Measurements from ENCODE around the gene LSG1.
"Not testable (repeated sequence)": the region's sequence is repeated elsewhere in the genome, so short reads cannot be mapped to it uniquely, and the experiment has no call there.

LSG1 gene

GRCh38 chr3:194612221-194612620 is 59.8 kb downstream of the LSG1 start:
- no peaks in the 10 kb centered on the region for H3K27me3 ChIP-seq (ENCODE audit: low read depth, low read length)
- no peak overlapping the region for H3K27ac ChIP-seq (ENCODE audit: low read length)
- H3K36me3 ChIP-seq (ENCODE audit: control insufficient read depth in 1 of 2, insufficient read depth in 2 of 2, low read length in 2 of 2) = peaks cover 0 to 5% of the 10 kb centered on the region in 2 donors
- H3K9me3 ChIP-seq (ENCODE audit: control insufficient read depth in 1 of 2, low read length in 2 of 2) = no peaks in the 10 kb centered on the region
- H3K4me3 ChIP-seq (ENCODE audit: low read depth in 1 of 2, low read length in 2 of 2) = no peak overlapping the region
- H3K4me1 ChIP-seq (ENCODE audit: control insufficient read depth in 1 of 2, insufficient read depth in 2 of 2, low read length in 2 of 2) = no peaks in the 10 kb centered on the region

GRCh38 chr3:194610689-194611088 is 61.3 kb downstream of the LSG1 start:
- no peaks in the 10 kb centered on the region for H3K27me3 ChIP-seq (ENCODE audit: low read depth, low read length)
- no peaks in the 10 kb centered on the region for H3K4me1 ChIP-seq (ENCODE audit: control insufficient read depth in 1 of 2, insufficient read depth in 2 of 2, low read length in 2 of 2)
- no peak overlapping the region for H3K27ac ChIP-seq (ENCODE audit: low read length)
- no peaks in the 10 kb centered on the region for H3K9me3 ChIP-seq (ENCODE audit: control insufficient read depth in 1 of 2, low read length in 2 of 2)
- H3K36me3 ChIP-seq (ENCODE audit: control insufficient read depth in 1 of 2, insufficient read depth in 2 of 2, low read length in 2 of 2) = peaks cover 0 to 5% of the 10 kb centered on the region in 2 donors
- no peak overlapping the region for H3K4me3 ChIP-seq (ENCODE audit: low read depth in 1 of 2, low read length in 2 of 2)

DNA sequence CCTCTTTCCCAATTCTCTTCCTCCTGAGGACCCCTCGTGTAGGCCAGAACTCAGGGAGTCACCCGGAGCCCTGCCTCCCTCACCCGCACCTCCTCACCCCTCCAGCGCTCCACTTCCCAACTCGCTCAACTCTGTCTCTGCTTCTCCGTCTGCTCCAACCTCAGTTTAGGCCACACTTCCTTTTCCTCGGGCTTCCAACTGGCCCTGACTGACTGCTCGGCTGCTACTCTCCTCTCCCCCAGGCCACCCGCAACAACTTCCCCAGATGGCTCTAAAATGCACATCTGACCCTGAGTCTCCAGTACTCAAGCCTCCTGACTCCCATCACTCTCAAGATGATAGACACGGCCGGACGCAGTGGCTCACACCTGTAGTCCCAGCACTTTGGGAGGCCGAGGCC is 62.4 kb downstream of the LSG1 start:
- Histone ChIP-seq H3K36me3 (ENCODE audit: control insufficient read depth in 1 of 2, insufficient read depth in 2 of 2, low read length in 2 of 2) (peaks cover 0 to 5% of the 10 kb centered on the region in 2 donors), H3K4me3 (ENCODE audit: low read depth in 1 of 2, low read length in 2 of 2) (no peak overlapping the region), H3K4me1 (ENCODE audit: control insufficient read depth in 1 of 2, insufficient read depth in 2 of 2, low read length in 2 of 2) (no peaks in the 10 kb centered on the region), H3K27ac (ENCODE audit: low read length) (no peak overlapping the region), H3K9me3 (ENCODE audit: control insufficient read depth in 1 of 2, low read length in 2 of 2) (no peaks in the 10 kb centered on the region), H3K27me3 (ENCODE audit: low read depth, low read length) (no peaks in the 10 kb centered on the region)

- Histone ChIP-seq H3K4me3 (ENCODE audit: low read depth in 1 of 2, low read length in 2 of 2) (no peak overlapping the region), H3K27me3 (ENCODE audit: low read depth, low read length) (no peaks in the 10 kb centered on the region), H3K9me3 (ENCODE audit: control insufficient read depth in 1 of 2, low read length in 2 of 2) (no peaks in the 10 kb centered on the region), H3K4me1 (ENCODE audit: control insufficient read depth in 1 of 2, insufficient read depth in 2 of 2, low read length in 2 of 2) (no peaks in the 10 kb centered on the region), H3K36me3 (ENCODE audit: control insufficient read depth in 1 of 2, insufficient read depth in 2 of 2, low read length in 2 of 2) (peaks cover 0 to 5% of the 10 kb centered on the region in 2 donors), H3K27ac (ENCODE audit: low read length) (no peak overlapping the region)
Measured at GRCh38 chr3:194608981-194609380, 63.0 kb downstream of the LSG1 start.

GRCh38 chr3:194607592-194608389 is 64.2 kb downstream of the LSG1 start:
- H3K4me3 ChIP-seq (ENCODE audit: low read depth in 1 of 2, low read length in 2 of 2) = no peak overlapping the region
- no peaks in the 10 kb centered on the region for H3K4me1 ChIP-seq (ENCODE audit: control insufficient read depth in 1 of 2, insufficient read depth in 2 of 2, low read length in 2 of 2)
- no peak overlapping the region for H3K27ac ChIP-seq (ENCODE audit: low read length)
- H3K36me3 ChIP-seq (ENCODE audit: control insufficient read depth in 1 of 2, insufficient read depth in 2 of 2, low read length in 2 of 2) = peaks cover 0 to 5% of the 10 kb centered on the region in 2 donors
- no peaks in the 10 kb centered on the region for H3K27me3 ChIP-seq (ENCODE audit: low read depth, low read length)
- H3K9me3 ChIP-seq (ENCODE audit: control insufficient read depth in 1 of 2, low read length in 2 of 2) = no peaks in the 10 kb centered on the region

DNA sequence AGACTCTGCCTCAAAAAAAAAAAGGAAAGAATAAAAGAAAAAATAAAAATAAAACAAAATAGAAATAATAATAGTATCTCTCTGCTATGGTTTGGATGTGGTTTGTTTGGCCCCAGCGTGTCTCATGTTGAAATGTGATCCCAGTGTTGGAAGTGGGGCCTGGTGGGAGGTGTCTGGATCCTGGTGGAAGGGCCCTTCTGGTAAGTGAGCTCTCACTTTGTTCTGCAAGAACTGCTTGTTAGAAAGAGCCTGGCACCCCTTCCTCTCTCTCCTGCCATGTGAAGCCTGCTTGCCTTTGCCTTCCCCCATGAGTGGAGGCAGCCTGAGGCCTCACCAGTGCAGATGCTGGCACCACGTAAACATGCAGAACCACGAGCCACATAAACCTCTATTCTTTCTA is 65.0 kb downstream of the LSG1 start:
- H3K27ac ChIP-seq (ENCODE audit: low read length) = no peak overlapping the region
- H3K36me3 ChIP-seq (ENCODE audit: control insufficient read depth in 1 of 2, insufficient read depth in 2 of 2, low read length in 2 of 2) = peaks cover 0 to 5% of the 10 kb centered on the region in 2 donors

GRCh38 chr3:194606163-194606562 is 65.8 kb downstream of the LSG1 start:
- Histone ChIP-seq H3K4me3 (ENCODE audit: low read depth in 1 of 2, low read length in 2 of 2) (no peak overlapping the region), H3K27ac (ENCODE audit: low read length) (no peak overlapping the region), H3K4me1 (ENCODE audit: control insufficient read depth in 1 of 2, insufficient read depth in 2 of 2, low read length in 2 of 2) (no peaks in the 10 kb centered on the region), H3K9me3 (ENCODE audit: control insufficient read depth in 1 of 2, low read length in 2 of 2) (no peaks in the 10 kb centered on the region), H3K27me3 (ENCODE audit: low read depth, low read length) (no peaks in the 10 kb centered on the region), H3K36me3 (ENCODE audit: control insufficient read depth in 1 of 2, insufficient read depth in 2 of 2, low read length in 2 of 2) (peaks cover 0 to 5% of the 10 kb centered on the region in 2 donors)

More for the DNA sequence above, 65.0 kb downstream of the LSG1 start:
- H3K9me3 ChIP-seq (ENCODE audit: control insufficient read depth in 1 of 2, low read length in 2 of 2) = no peaks in the 10 kb centered on the region
- no peak overlapping the region for H3K4me3 ChIP-seq (ENCODE audit: low read depth in 1 of 2, low read length in 2 of 2)
- H3K4me1 ChIP-seq (ENCODE audit: control insufficient read depth in 1 of 2, insufficient read depth in 2 of 2, low read length in 2 of 2) = no peaks in the 10 kb centered on the region
- no peaks in the 10 kb centered on the region for H3K27me3 ChIP-seq (ENCODE audit: low read depth, low read length)

GRCh38 chr3:194605314-194605713 is 66.7 kb downstream of the LSG1 start:
- not testable (repeated sequence) for H3K36me3 ChIP-seq (ENCODE audit: control insufficient read depth in 1 of 2, insufficient read depth in 2 of 2, low read length in 2 of 2); H3K4me1 ChIP-seq (ENCODE audit: control insufficient read depth in 1 of 2, insufficient read depth in 2 of 2, low read length in 2 of 2); H3K4me3 ChIP-seq (ENCODE audit: low read depth in 1 of 2, low read length in 2 of 2); H3K27me3 ChIP-seq (ENCODE audit: low read depth, low read length); H3K27ac ChIP-seq (ENCODE audit: low read length); H3K9me3 ChIP-seq (ENCODE audit: control insufficient read depth in 1 of 2, low read length in 2 of 2)

DNA sequence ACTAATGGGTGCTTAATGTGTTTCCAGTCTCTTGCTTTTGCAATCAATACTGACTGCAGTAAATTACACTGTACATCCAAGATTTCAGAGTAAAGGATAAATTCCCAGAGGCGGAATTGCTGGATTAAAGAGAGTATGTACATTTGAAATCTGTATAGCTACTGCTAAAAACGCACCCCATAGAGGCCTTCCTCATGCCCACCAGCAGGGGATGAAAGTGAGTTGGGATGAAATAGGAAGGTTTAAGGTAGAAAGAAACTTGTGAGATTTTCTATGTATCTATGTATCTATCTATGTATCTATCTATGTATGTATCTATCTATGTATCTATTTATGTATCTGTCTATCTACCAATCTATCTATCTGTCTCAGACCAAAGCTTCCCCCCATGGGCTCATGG is 67.2 kb downstream of the LSG1 start:
- Histone ChIP-seq H3K4me1 (ENCODE audit: control insufficient read depth in 1 of 2, insufficient read depth in 2 of 2, low read length in 2 of 2) (no peaks in the 10 kb centered on the region), H3K9me3 (ENCODE audit: control insufficient read depth in 1 of 2, low read length in 2 of 2) (no peaks in the 10 kb centered on the region), H3K4me3 (ENCODE audit: low read depth in 1 of 2, low read length in 2 of 2) (no peak overlapping the region), H3K27ac (ENCODE audit: low read length) (no peak overlapping the region), H3K27me3 (ENCODE audit: low read depth, low read length) (no peaks in the 10 kb centered on the region), H3K36me3 (ENCODE audit: control insufficient read depth in 1 of 2, insufficient read depth in 2 of 2, low read length in 2 of 2) (peaks cover 0 to 4% of the 10 kb centered on the region in 2 donors)

DNA sequence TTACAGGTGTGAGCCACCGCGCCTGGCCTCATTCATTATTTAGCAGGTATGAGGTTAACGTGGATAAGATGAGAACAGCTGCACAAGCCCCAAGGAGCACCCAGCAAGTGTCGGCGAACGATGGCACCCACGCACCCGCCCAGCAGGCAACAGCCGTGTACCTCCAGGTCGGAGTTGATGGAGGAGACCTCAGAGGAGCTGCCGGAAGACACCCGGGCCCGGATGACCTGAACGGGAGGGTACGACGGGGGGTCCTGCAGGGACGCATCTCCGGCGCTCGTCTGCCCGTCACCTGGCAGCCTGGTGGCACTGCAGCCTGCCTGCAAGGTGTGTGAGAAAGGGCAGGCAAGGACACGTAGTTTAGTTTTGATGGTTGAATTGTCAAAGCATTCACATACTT is 67.9 kb downstream of the LSG1 start:
- Histone ChIP-seq H3K36me3 (ENCODE audit: control insufficient read depth in 1 of 2, insufficient read depth in 2 of 2, low read length in 2 of 2) (no peaks in the 10 kb centered on the region), H3K27me3 (ENCODE audit: low read depth, low read length) (no peaks in the 10 kb centered on the region), H3K4me3 (ENCODE audit: low read depth in 1 of 2, low read length in 2 of 2) (no peak overlapping the region), H3K4me1 (ENCODE audit: control insufficient read depth in 1 of 2, insufficient read depth in 2 of 2, low read length in 2 of 2) (no peaks in the 10 kb centered on the region), H3K9me3 (ENCODE audit: control insufficient read depth in 1 of 2, low read length in 2 of 2) (no peaks in the 10 kb centered on the region), H3K27ac (ENCODE audit: low read length) (no peak overlapping the region)

DNA sequence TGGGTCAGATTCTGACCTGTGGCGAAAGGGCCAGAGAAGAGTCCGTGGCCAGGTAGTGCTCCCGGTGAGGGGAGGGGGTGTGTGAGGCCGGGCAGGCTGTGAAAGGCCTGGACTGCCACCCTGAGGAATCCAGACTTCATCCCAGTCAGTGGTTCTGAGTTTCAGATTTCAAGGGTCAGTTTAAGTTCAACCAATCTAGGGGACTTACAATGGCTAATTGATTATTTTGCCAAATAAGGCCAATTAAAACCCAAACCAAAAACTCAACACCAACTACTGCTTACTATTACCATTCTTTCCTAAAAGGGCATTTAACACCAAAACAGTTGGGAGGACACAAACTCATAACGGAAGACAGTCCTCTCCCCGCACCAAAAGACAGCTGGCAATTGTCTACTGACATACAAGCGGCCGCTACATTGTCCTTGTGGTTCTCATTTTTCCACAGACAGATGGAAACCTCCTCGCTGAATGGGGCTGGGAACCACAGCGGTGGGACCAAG is 69.3 kb downstream of the LSG1 start:
- Histone ChIP-seq H3K4me1 (ENCODE audit: control insufficient read depth in 1 of 2, insufficient read depth in 2 of 2, low read length in 2 of 2) (no peaks in the 10 kb centered on the region), H3K9me3 (ENCODE audit: control insufficient read depth in 1 of 2, low read length in 2 of 2) (no peaks in the 10 kb centered on the region)

More for the DNA sequence above, 69.3 kb downstream of the LSG1 start:
- H3K36me3 ChIP-seq (ENCODE audit: control insufficient read depth in 1 of 2, insufficient read depth in 2 of 2, low read length in 2 of 2) = no peaks in the 10 kb centered on the region
- no peak overlapping the region for H3K4me3 ChIP-seq (ENCODE audit: low read depth in 1 of 2, low read length in 2 of 2)
- H3K27me3 ChIP-seq (ENCODE audit: low read depth, low read length) = no peaks in the 10 kb centered on the region
- H3K27ac ChIP-seq (ENCODE audit: low read length) = no peak overlapping the region

Data from muscle layer of duodenum (tissue), 2 donors.